NCI-H187 treated with DMSO at 0.1 percent for 48 hours (cell line): ENCODE results near the gene MFNG.

Experiments used
- DNase-seq: peaks from one replicate; lab custom pipeline; 2025; lab: John Stamatoyannopoulos, UW

MFNG gene

DNA sequence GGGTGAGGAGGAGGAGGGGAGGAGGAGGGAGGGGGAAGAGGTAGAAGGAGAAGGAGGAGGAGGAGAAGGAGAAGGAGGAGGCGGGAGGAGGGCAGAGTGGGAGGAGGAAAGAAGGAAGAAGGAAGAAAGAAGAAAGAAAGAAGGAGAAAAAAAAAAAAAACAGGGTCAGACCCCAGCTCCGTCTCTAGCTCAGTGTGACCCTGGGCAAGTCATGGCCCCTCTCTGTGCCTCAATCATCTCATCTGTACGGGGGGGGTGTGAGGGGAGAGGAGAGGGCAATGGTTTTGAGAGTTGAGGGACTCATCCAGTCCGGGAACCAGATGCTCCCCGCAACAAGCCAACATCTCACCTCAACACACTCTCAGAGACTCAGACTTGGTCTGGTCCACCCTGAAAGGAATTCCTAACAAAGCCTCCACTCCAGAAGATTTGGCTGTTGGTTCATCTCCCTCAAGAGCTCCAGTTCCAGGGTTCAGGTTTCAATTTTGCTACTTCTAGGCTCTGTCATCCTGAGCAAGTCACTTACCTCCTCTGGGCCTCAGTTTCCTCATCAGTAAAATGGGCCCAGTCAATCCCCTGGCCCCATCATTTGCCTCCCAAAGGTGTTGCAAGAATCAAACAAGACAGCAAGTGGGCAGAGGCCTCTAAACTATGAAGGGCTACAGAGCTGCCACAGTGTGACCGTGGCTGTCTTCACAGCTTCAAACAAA is 25.4 kb upstream of the MFNG start:
- DNase-seq: no peak

DNA sequence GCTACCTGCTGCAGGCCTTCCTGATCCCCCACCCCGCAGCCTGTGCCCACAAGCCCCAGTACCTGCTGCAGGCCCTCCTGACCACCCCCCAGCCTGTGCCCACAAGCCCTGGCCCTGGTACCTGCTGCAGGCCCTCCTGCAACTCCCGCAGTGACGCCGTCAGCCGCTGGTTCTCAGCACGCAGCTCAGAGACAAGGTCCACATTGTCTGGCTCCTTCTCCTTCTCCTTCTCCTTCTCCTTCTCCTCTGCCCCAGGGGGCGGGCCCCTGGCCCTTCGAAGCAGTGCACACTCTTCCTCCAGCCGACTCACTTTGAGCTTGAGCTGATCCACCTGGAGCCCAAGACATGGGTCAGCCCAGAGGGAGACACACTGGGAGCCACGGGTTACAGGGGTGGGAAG is 23.9 kb upstream of the MFNG start:
- no peak for DNase-seq

GRCh38 chr22:37509059-37509860 is 23.1 kb upstream of the MFNG start:
- DNase-seq: no peak

DNA sequence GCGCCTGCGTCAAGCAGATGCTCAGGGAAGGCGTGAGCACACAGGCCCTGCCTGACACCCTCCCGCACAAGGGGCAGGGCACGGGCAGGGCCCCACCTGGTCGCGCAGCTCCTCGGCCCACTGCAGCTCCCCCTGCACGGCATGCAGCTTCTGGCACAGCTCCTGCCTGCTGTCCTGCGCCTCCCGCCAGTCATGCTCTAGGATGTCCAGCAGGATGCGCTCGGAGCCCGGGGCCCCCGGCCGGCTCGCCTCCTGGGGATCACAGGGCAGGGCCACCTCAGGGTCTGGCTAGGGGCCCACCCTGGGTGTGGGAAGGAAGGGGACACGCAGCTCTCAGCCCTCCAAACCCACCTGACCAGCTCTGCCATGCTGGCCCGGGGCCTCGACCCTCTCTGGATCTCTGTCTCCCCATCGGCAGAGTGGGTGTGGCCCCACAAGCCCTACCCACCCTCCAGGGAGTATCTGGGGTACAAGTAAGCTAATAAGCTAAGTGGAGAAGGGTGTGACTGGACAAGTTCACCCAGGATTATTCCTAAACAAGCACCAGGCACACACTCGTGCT is 22.3 kb upstream of the MFNG start:
- no peak for DNase-seq

GRCh38 chr22:37507731-37508130 is 21.5 kb upstream of the MFNG start:
- no peak for DNase-seq

GRCh38 chr22:37505989-37506388 is 19.8 kb upstream of the MFNG start:
- no peak for DNase-seq

DNA sequence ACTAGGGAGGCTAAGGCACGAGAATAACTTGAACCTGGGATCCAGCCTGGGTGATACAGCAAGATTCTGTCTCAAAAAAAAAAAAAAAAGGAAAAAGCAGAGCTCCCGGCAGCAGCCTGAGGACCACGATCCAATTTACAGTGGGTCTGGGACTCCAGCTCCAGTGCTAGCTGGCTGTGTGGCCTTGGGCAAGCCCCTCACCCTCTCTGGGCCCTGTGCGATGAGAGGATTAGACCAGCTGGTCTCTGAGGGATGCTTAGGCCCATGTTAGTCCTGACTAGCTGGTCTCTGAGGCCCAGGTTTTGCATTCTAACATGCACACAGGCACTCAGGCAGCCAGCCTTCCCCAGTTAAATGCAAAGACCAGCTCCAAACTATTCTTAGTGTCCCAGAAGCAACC is 19.4 kb upstream of the MFNG start:
- no peak for DNase-seq

DNA sequence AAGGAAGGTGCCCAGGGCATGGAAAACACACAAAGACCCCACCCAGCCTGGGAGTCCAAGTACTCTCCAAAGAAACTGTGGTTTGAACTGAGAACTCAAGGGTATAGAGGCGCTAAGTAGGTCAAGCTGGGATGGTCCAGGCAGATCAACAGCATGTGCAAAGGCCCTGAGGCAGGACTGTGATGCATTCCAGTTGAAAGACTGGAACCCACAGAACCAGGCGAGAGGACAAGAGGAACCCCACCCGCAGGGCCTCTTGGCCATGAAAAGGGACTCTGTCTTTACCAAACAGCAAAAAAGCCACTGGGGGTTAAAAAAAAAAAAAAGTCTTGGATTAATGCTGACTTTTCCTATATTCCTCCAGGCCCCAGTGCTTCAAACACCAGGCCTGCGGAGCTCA is 18.8 kb upstream of the MFNG start:
- no peak for DNase-seq

DNA sequence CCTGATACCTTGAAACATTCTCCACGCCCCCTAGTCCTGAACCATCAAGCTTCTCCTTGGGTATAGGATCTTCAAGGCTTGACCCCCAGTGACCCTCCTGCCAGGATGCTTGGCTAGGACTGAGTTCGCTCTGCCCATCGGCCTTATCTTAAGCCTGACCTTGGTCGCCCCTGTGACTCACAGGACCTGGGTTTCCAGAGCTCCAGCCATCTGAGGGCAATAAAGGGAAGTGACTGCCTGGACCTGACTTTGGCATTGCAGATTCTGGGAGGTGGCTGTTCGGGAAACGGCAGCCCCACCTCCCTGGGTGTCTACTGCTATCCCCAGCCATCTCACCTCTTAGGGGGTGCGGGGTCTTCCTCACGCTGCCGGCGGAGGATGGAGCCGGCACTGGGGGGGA is 17.7 kb upstream of the MFNG start:
- no peak for DNase-seq

- no peak for DNase-seq
These were observed 17.0 kb upstream of the MFNG start for GRCh38 chr22:37503183-37503683.

- DNase-seq: no peak
These were observed 16.4 kb upstream of the MFNG start for GRCh38 chr22:37502342-37503182.

- DNase-seq: no peak
These were observed 15.6 kb upstream of the MFNG start for GRCh38 chr22:37501610-37502341.

GRCh38 chr22:37500745-37501609 is 14.8 kb upstream of the MFNG start:
- no peak for DNase-seq

GRCh38 chr22:37499789-37500540 is 13.8 kb upstream of the MFNG start:
- DNase-seq: no peak

DNA sequence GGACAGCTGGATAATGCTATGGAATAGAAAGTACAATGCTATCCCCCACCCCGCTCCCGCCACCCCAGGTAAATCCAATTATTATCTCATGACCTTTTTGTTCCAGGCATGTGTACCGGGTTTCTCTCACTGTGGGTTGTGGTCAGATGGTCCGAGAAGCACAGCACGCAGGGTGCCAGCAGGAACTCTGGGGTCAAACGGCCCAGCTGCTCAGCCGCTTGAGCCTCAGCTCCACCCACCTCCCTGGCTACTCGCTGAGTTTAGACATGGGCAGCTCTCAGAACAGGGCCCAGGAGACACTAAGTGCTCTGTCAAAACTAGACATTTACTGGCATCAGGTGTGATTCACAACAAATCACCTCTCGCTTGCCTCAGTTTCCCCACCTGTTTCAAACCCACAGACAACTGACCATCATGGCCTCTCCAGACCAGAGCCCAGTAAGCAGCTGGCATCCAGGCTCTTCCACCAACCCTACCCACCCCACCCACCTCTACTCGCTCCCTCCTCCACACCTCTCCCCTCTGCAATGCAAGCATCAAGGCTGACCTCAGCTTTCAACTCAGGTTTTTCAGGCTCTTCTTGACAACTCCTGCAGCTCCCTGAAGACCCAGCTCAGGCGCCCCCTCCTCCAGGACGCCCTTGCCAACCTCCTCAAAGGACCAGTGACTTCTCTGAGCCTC is 13.0 kb upstream of the MFNG start:
- DNase-seq: no peak

DNA sequence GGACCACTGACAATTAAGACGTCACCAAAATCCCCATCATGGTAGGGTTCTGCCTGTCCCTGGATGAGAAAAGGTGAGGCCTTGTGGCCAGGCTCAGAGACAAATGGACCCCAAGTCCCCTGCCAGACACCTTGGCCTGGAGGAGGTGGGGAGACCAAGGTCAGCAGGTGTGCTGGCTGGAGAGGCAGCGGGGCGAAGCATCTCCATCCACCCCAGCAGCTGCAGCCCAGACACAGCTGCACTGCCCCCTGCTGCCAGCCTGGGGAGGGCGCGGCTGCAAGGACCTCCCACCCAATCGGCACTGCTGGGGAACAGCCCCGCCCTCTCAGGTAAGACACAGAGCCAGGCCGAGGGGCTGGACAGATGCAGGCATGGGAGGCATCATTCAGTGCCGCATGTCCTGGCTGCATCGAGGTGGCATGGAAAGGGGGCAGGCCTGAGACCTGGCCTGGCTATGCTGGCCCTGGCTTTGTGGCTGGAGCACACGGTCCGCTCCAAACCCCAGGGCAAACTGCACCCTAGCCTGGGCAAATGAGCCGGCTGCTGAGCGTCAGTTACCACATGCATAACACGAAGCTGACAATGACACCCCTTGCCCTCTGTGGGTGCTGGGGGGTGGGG is 12.2 kb upstream of the MFNG start:
- DNase-seq: no peak

GRCh38 chr22:37497062-37497599 is 10.9 kb upstream of the MFNG start:
- DNase-seq: no peak

DNA sequence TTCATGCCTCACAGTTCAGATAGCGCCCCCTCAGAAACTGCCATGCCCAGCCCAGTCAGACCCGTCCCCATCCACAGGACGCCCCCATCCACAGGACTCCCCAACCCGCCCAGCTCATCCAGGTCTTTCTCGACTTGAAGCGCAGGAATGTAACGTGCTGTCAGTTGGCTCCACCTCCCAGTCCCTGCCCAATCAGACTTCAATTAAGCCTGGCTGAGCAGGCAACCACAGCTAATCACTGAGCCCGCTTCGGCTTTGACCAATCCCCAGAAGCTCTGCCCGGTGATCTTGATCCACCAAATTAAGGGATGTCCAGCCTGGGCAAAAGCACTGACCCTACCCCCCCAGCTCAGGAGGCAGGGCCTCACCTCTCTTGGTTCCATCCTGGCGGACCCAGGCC is 10.5 kb upstream of the MFNG start:
- DNase-seq: no peak
